ENCODE measurements around the gene TUSC1.

GRCh38 chr9:25709941-25710340, 31.7 kb upstream of the TUSC1 start:
- TF ChIP-seq, protein P1, sequence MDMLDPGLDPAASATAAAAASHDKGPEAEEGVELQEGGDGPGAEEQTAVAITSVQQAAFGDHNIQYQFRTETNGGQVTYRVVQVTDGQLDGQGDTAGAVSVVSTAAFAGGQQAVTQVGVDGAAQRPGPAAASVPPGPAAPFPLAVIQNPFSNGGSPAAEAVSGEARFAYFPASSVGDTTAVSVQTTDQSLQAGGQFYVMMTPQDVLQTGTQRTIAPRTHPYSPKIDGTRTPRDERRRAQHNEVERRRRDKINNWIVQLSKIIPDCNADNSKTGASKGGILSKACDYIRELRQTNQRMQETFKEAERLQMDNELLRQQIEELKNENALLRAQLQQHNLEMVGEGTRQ (IDR thresholded peaks at IDR 0.05; ENCODE audit: low read depth, low read length): no peak
- TF ChIP-seq, protein P1 (CRISPR knock-in tag; IDR thresholded peaks at IDR 0.05; ENCODE audit: borderline replicate concordance): no peak
- no peak for TF ChIP-seq GFI1 (CRISPR knock-in tag; IDR thresholded peaks at IDR 0.05; ENCODE audit: borderline replicate concordance)
- no peak for TF ChIP-seq DZIP1 (CRISPR knock-in tag; IDR thresholded peaks at IDR 0.05)
- TF ChIP-seq ZFP36 (IDR thresholded peaks at IDR 0.05; ENCODE audit: borderline replicate concordance, low read depth, low read length, partially characterized antibody): no peak
